IPS-18c (cell line): ENCODE results near the gene FSTL4.
"Not testable (repeated sequence)": the region's sequence is repeated elsewhere in the genome, so short reads cannot be mapped to it uniquely, and the experiment has no call there.

ENCODE experiments used
- H3K4me3 ChIP-seq: 2 replicates; pipeline ENCODE4 v1.7.0; 2013; ENCODE audit warnings: low read depth, mild to moderate bottlenecking, low read length, moderate library complexity; ENCODE audit not compliant: insufficient read depth
- H3K9me3 ChIP-seq: one replicate; pipeline ENCODE4 v1.6.1; 2013; ENCODE audit warnings: mild to moderate bottlenecking, low read length, moderate library complexity; ENCODE audit not compliant: control insufficient read depth, insufficient read depth

The FSTL4 gene

GRCh38 chr5:133170756-133171387, 441.5 kb downstream of the FSTL4 start:
- not testable (repeated sequence) for H3K4me3 ChIP-seq, H3K9me3 ChIP-seq

GRCh38 chr5:133164759-133165158, 447.6 kb downstream of the FSTL4 start:
- Histone ChIP-seq H3K9me3 (peaks cover 2% of the 10 kb centered on the region), H3K4me3 (no peak overlapping the region)

GRCh38 chr5:133163839-133164238, 448.5 kb downstream of the FSTL4 start:
- Histone ChIP-seq H3K4me3 (no peak overlapping the region), H3K9me3 (no peaks in the 10 kb centered on the region)

GRCh38 chr5:133159543-133159942, 452.8 kb downstream of the FSTL4 start:
- Histone ChIP-seq H3K9me3 (no peaks in the 10 kb centered on the region), H3K4me3 (no peak overlapping the region)

- no peak overlapping the region for H3K4me3 ChIP-seq
- no peaks in the 10 kb centered on the region for H3K9me3 ChIP-seq
Observed at GRCh38 chr5:133155326-133155969, 456.9 kb downstream of the FSTL4 start.

- H3K4me3 ChIP-seq = no peak overlapping the region
Observed at GRCh38 chr5:133154274-133155075, 457.9 kb downstream of the FSTL4 start.

GRCh38 chr5:133150909-133151544, 461.3 kb downstream of the FSTL4 start:
- H3K4me3 ChIP-seq = no peak overlapping the region
- no peaks in the 10 kb centered on the region for H3K9me3 ChIP-seq

More at GRCh38 chr5:133154274-133155075, 457.9 kb downstream of the FSTL4 start:
- no peaks in the 10 kb centered on the region for H3K9me3 ChIP-seq

GRCh38 chr5:133149345-133149744, 463.0 kb downstream of the FSTL4 start:
- peaks cover under 1% of the 10 kb centered on the region for H3K9me3 ChIP-seq

GRCh38 chr5:133147815-133148567, 464.4 kb downstream of the FSTL4 start:
- Histone ChIP-seq H3K9me3 (peaks cover 2% of the 10 kb centered on the region), H3K4me3 (no peak overlapping the region)

More at GRCh38 chr5:133149345-133149744, 463.0 kb downstream of the FSTL4 start:
- H3K4me3 ChIP-seq = no peak overlapping the region

- H3K4me3 ChIP-seq = no peak overlapping the region
- H3K9me3 ChIP-seq = peaks cover 2% of the 10 kb centered on the region
Observed at GRCh38 chr5:133147411-133147810, 464.9 kb downstream of the FSTL4 start.
